Breast epithelium (tissue), 4 donors: ENCODE measurements around the gene ZDHHC20. TPM values are rescaled to one million over a fixed set of nuclear protein-coding genes. Genes with fewer than 3 reads are reported as not detected.
"Not testable (repeated sequence)": the region's sequence is repeated elsewhere in the genome, so short reads cannot be mapped to it uniquely, and the experiment has no call there.

Source experiments
- DNase-seq, 2 donors: peaks; one replicate each; pipeline ENCODE4 v3.0.0-alpha.2; 2019; ENCODE audit warnings: low spot score in 2 of 2
- H3K27ac ChIP-seq, 2 donors: fragments of 200-600 bp; sonication (generic) in 1 of 2; one replicate each; pipeline ENCODE4 v1.5.1; 2016 to 2019; ENCODE audit warnings: mild to moderate bottlenecking in 1 of 2
- H3K27me3 ChIP-seq, 2 donors: fragments of 200-600 bp; sonication (generic) in 1 of 2; one replicate each; pipeline versions ENCODE4 v1.5.1 to v1.6.0; 2017 to 2019; ENCODE audit warnings: control low read depth in 1 of 2, mild to moderate bottlenecking in 1 of 2
- H3K36me3 ChIP-seq: fragments of 200-600 bp; one replicate; pipeline ENCODE4 v1.5.1; 2019
- H3K4me1 ChIP-seq, 2 donors: fragments of 200-600 bp; sonication (generic); one replicate each; pipeline ENCODE4 v1.5.1; 2016 to 2019; ENCODE audit warnings: control low read depth in 1 of 2
- H3K4me3 ChIP-seq, 3 donors: fragments of 200-600 bp; sonication (generic); 1 replicate in 2 of 3; 2 replicates in 1 of 3; pipeline ENCODE4 v1.5.1; 2016 to 2019; ENCODE audit warnings: mild to moderate bottlenecking in 3 of 3, moderate library complexity in 2 of 3
- H3K9me3 ChIP-seq, 2 donors: fragments of 200-600 bp; sonication (generic) in 1 of 2; one replicate each; pipeline ENCODE4 v1.5.1; 2016 to 2019; ENCODE audit warnings: control low read depth in 1 of 2
- CTCF ChIP-seq, 3 donors: fragments of 450-650 bp; IDR thresholded peaks; one replicate each; pipeline ENCODE4 v1.5.1; 2016 to 2017; ENCODE audit warnings: antibody characterized with exemption in 3 of 3, mild to moderate bottlenecking in 3 of 3, moderate library complexity in 3 of 3
- POLR2A ChIP-seq: fragments of 450-650 bp; IDR thresholded peaks from one replicate; pipeline ENCODE4 v1.6.1; 2016; ENCODE audit warnings: antibody characterized with exemption, mild to moderate bottlenecking, moderate library complexity
- POLR2AphosphoS5 ChIP-seq, 3 donors: sonication (generic); formaldehyde crosslinking; IDR thresholded peaks; one replicate each; pipeline ENCODE4 v1.6.1; 2017; ENCODE audit warnings: antibody characterized with exemption in 3 of 3
- intact Hi-C: fragments of 100-400 bp; cut with DNase I; formaldehyde crosslinking; loops from one replicate; pipeline ENCODE4 v1.15.1; 2023; ENCODE audit warnings: low total_unique reads
- total RNA-seq, 3 donors: library from RNA; depleted of rRNA; stranded (reverse); fragments of >200 nt; gene quantifications; one replicate each; pipeline ENCODE4 v1.1.0, GENCODE V29; 2016

Gene ZDHHC20
- total RNA-seq, 3 donors from 2014 or later: 50.9 to 79.0 (median 57.7) TPM

GRCh38 chr13:21385710-21386109, 73.4 kb downstream of the ZDHHC20 start:
- TF ChIP-seq POLR2A: no peak
- TF ChIP-seq CTCF (IDR thresholded peaks at IDR 0.05): no peak
- TF ChIP-seq POLR2AphosphoS5 (IDR thresholded peaks at IDR 0.05): no peak
- no peak overlapping the region for H3K27ac ChIP-seq
- H3K4me1 ChIP-seq: no peaks in the 10 kb centered on the region
- intact Hi-C loops: loop anchor here (2.0 kb wide), 1 partner anchor 65 kb away; no protein-coding TSS in a partner anchor
- no peaks in the 10 kb centered on the region for H3K36me3 ChIP-seq
- H3K9me3 ChIP-seq: peaks cover 0 to 7% of the 10 kb centered on the region in 2 donors
- H3K4me3 ChIP-seq: no peak overlapping the region
- H3K27me3 ChIP-seq: no peaks in the 10 kb centered on the region
- DNase-seq: no peak

- DNase-seq: no peak
- TF ChIP-seq CTCF (IDR thresholded peaks at IDR 0.05) (no peak), POLR2AphosphoS5 (IDR thresholded peaks at IDR 0.05) (no peak), POLR2A (no peak)
- intact Hi-C loops: no loop called here
- Histone ChIP-seq H3K4me1 (no peaks in the 10 kb centered on the region), H3K27ac (no peak overlapping the region), H3K4me3 (no peak overlapping the region), H3K9me3 (peaks cover 0 to 7% of the 10 kb centered on the region in 2 donors), H3K27me3 (no peaks in the 10 kb centered on the region), H3K36me3 (no peaks in the 10 kb centered on the region)
These were observed 76.0 kb downstream of the ZDHHC20 start for GRCh38 chr13:21383090-21383489.

GRCh38 chr13:21376998-21377985, 81.8 kb downstream of the ZDHHC20 start:
- H3K9me3 ChIP-seq, H3K36me3 ChIP-seq, H3K4me1 ChIP-seq, DNase-seq, intact Hi-C loops, H3K4me3 ChIP-seq, H3K27me3 ChIP-seq, H3K27ac ChIP-seq: not testable (repeated sequence)

- Histone ChIP-seq H3K4me3 (no peak overlapping the region), H3K4me1 (no peaks in the 10 kb centered on the region), H3K27ac (no peak overlapping the region), H3K27me3 (no peaks in the 10 kb centered on the region), H3K36me3 (no peaks in the 10 kb centered on the region), H3K9me3 (no peaks in the 10 kb centered on the region)
- intact Hi-C loops: no loop called here
- TF ChIP-seq POLR2A (no peak), POLR2AphosphoS5 (IDR thresholded peaks at IDR 0.05) (no peak), CTCF (IDR thresholded peaks at IDR 0.05) (no peak)
- no peak for DNase-seq
These were observed 86.6 kb downstream of the ZDHHC20 start for GRCh38 chr13:21372530-21372929.

- Histone ChIP-seq H3K4me1 (no peaks in the 10 kb centered on the region), H3K27me3 (no peaks in the 10 kb centered on the region), H3K9me3 (no peaks in the 10 kb centered on the region), H3K27ac (peak overlapping the region in 1 of 2 donors; percentile 46), H3K4me3 (no peak overlapping the region), H3K36me3 (no peaks in the 10 kb centered on the region)
- DNase-seq: no peak
- TF ChIP-seq POLR2A: no peak
- intact Hi-C loops: no loop called here
These were observed 88.1 kb downstream of the ZDHHC20 start for GRCh38 chr13:21371011-21371410.

- no peak overlapping the region for H3K27ac ChIP-seq
- H3K4me3 ChIP-seq: no peak overlapping the region
- TF ChIP-seq POLR2AphosphoS5 (IDR thresholded peaks at IDR 0.05) (no peak), POLR2A (no peak), CTCF (IDR thresholded peaks at IDR 0.05) (no peak)
- no peak for DNase-seq
- no peaks in the 10 kb centered on the region for H3K4me1 ChIP-seq
- no peaks in the 10 kb centered on the region for H3K27me3 ChIP-seq
- no peaks in the 10 kb centered on the region for H3K36me3 ChIP-seq
- H3K9me3 ChIP-seq: peaks cover 0 to 7% of the 10 kb centered on the region in 2 donors
- intact Hi-C loops: no loop called here
These were observed 93.5 kb downstream of the ZDHHC20 start for GRCh38 chr13:21365574-21365973.
